Activated T-cell treated with anti-CD3 and anti-CD28 coated beads, Interleukin-2, amount 50 U/mL, for 48 hours (primary cell): ENCODE results near the gene RNF113B.

ENCODE experiments used
- DNase-seq, 2 experiments: peaks; one replicate each; pipeline ENCODE4 v3.0.0-alpha.2; 2020

RNF113B gene

DNA sequence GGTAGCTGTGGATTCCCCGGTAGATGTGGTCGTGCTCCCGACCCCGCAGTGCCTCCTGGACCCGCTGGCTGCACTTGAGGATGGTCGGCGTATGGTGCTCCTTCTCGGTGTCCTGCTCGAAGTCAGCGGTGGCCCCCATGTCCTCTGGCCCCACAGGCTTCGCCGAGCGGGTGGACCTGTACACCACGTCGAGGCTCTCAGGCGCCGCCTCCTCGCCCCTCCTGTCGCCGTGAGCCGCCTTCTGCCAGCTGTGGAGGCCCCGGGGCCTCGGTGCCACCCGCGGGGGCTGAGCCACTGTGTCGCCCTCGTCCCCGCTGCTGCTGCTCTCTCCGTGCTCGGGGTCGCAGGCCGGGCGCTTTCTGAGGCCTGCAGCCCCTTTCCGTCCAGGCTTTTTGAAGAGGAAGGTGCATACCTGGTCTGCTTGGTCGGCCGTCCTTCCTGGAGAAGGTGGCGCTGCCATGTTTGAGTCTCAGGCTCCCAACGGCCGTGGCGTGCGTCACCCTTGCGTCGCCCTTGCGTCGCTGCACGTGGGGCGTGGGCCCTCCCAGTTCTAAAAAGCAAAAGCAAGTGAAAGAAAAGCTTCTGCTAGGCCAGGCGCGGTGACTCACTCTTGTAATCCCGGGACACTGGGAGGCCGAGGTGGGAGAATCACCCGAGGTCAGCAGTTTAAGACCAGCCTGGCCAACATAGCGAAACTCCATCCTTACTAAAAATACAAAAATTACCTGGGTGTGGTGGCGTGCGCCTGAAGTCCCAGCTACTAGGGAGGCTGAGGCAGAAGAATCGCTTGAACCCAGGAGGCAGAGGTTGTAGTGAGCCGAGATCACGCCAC, at the start of gene RNF113B:
TSS of gene RNF113B (minus strand) at position 493 of the 832 bp plus-strand sequence. CDS start at position 460, 33 bp downstream.
- no peak for DNase-seq

DNA sequence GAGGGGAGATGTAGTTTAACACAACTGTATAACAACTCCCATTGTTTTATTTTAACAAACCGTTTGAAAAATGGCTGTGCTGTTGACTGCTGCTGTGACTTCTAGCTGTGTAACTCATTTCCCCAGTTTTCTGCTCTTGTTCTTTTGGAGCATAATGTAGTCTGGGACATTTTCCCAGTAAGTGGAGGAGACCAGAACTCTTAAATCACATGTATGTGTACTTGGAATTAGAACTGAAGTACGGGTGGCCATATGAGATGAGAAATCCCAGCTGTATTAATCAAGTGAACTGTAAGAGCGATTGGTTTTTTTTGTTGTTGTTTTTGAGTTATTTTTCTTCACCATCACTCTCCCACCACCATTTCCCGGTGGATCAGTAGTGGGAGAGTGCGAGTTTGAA, 49.4 kb upstream of the RNF113B start:
- DNase-seq: no peak

DNA sequence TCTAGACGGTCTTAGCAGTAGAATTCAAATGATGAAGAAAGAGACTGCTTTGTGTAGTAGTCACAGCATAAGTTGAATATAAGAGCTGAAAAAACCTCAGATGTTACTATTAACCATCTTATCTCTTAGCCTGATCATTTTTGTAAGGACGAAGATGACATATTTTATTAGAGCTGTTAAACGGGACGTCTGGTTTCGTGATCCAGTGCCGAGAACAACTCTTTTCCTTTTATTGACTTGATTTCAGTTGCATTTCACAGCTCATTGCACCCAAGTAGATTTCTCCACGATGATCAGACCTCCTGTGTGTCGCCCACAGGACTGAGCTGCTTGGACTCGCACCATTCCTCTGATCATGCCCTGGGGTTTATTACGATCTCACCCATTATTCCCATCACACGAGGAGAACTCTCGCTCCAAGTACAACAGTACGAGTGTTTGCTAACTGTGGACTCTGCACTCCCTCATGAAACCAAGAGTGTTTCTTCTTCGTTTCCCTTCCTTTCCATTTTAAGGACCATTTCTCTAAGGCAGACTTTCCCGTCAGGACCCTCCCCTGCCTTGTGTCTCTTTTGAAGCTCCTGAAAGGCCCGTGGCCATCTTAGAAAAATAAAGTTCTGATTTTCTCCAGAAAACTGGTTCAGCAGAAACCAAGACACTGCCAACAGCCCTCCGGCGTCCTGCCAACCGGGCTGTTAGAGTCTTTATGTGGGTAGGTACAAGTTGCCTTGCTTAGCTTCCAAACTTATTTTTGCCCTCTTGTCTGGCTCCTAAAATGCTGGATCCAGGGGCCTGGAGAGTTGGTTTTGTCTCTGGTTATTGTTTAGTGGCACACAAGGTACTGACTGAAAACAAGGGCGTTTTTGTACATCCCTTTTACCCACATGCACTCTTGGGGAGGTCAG, 48.2 kb upstream of the RNF113B start:
- no peak for DNase-seq

DNA sequence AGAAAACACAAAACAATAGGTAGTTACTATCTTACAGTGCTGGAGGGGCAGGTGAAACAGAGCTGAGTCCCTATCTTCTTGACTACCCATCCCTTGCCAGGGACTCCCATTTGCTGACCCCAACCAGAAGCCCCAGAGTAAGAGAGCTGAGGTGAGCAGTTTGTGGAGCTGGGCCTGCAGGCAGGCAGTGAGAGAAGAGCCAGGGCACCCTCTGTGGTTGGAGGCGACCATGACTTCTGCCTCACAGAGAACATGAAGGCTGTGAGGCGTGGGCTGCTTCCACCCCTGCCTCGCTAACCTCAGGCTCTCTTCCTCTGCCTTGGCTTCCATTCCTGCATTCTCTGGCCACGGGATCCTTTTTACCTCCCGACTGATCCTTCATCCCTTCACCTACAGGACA, 47.5 kb upstream of the RNF113B start:
- no peak for DNase-seq

DNA sequence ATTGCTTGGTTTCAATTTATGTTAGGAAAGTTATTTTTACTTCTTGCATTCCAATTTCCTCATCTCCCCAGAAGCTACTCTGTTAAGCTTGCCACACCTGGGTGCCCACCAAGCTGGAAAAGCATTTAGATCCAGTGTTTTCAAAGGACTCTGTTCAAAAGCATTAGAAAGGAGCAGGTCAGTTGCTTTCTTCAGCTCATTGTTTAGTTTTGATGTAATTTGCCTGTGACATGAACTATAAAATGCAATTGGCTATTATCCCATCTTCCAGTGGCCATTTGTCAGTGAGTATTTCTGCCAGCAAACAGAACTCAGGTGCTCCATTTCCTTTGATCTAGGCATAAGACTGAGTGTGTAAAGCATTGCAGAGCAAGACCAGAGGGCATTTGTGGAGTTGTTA, 46.7 kb upstream of the RNF113B start:
- DNase-seq: no peak

DNA sequence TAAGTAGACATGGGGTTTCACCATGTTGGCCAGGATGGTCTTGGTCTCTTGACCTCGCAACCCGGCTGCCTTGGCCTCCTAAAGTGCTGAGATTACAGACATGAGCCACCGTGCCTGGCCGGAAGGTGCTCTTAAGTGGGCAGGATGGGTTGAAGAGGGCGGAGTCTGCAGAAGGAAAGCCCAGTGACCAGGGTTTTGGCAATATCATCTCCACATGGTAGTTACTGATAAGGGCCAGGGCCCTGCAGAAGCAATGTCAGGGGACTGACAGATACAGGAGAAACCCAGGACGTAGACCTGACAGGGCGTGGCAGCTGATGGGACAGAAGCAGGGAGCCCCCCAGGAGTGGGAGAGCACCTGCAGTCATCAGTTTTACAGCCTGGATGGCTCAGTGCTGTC, 45.7 kb upstream of the RNF113B start:
- DNase-seq: no peak

DNA sequence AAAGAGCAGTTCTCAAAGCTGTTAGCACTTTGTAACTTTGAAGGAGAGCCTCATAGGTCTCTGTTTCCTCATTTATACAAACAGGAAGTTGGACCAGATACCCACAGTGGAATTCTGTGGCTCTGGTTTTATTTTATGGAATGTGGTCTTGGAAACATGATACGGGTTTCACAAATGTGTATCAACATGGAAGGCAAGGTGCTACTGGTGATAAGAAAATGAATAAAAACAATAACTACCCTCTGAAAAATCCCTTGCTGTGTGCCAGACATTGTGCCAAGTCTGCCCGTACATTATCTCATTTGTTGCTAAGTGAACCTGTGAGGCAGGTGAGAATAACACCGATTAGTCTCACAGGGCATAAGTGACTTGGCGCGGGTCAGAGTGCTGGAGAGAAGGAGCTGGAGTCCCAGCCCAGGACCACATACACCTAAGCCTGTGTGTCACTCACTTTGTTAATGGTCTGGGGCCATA, 45.0 kb upstream of the RNF113B start:
- DNase-seq: no peak

DNA sequence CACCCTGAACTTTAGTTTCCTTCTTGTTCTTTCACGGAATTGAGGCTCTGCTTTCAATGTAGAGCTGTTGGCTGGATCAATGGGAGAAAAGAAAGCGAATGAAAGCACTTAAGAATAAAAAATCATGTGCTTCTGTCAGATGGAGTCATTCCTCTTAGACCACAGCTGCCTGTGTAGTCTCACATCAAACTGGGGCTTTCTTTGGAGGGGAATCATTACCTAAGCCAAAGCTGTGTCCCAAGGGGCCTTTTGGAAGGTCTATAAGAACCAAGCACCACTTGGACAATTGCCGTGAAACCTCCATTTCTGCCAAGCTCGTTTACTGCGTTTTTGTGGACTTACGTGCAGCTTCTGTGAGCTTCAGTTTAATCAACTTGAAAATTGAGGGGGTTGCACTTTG, 44.2 kb upstream of the RNF113B start:
- DNase-seq: no peak

DNA sequence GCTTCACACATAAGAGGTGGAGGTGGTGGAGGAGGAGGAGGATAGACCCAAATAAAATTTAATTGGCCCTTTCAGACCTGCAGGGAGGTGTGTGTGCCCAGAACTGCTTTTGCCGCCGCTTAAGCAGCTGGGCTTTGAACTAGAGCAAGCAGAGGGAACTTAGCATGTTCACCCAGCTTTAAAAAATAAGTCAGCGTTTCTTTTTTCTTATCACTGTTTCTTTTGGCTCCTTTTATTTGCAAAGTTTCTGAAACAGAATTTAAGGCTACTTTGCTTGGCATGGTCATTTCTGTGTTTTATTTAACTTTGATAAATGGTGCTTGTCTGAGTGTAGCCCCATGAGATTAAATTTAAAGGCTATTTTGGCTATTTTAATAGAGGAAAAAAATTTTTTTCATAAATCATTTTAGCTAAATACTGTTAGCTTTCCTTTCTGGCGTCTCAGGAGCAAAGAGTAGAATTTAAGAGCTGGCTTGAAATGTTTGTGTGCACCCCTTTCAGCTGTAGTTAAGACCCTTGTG, 43.3 kb upstream of the RNF113B start:
- no peak for DNase-seq

DNA sequence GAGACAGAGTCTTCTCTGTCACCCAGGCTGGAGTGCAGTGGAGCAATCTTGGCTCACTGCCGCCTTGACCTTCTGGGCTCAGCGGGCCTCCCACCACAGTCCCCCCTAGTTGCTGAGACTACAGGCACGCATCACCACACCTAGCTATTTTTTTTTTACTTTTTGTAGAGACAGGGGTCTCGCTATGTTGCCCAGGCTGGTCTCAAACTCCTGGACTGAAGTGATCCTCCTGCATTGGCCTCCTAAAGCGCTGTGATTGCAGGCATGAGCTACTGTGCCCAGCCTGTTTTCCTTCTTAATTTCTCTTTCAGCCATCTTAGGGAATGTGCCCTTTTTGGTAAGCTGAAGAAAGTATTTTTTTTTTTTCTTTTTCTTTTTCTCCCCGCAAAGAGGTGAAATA, 42.6 kb upstream of the RNF113B start:
- no peak for DNase-seq

DNA sequence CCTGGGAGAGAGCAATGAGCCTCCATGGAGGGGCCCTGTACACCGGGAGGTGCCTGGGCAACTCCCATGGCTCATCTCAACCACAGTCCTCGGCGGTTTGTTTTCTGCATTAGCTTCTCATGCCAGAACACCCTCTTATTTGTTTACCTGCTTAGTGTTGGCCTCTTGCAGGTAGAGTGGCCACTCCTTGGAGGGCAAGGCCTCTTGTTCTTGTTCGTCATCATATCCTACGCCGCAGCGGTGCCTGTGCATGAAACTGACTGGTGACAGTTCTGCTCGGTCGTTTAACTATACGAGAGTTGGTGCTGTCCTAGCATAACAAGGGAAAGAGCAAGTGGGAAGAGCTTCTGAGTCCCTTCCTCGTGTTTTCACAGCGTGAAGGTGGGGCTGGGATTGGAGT, 40.5 kb upstream of the RNF113B start:
- DNase-seq: no peak

DNA sequence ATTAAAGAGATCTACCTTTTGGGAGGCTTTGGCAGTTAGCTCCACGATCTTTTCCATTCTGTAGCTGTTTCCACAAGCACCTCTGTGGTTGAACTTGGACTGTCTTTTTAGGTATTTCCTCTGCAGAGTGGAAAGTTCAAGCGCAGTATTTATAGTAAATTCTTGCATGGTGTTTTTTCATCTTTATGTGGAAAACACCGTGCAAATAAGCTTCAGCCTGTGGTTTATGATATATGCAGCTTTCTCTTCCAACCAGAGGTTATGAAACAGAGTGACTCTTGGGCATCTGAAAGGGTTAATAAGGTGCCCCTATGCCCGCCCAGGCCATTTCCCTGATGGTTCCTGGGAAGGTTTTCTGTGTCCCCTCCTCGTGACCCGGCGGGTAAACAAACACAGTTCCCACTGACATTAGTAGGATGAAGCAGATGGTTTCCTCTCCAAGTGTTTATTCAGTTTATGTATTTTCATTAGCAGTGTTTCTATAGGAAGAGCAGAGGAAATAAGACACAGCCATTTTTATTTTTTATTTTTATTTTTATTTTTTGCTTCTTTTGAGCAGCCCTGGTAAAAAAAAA, 39.7 kb upstream of the RNF113B start:
- no peak for DNase-seq

DNA sequence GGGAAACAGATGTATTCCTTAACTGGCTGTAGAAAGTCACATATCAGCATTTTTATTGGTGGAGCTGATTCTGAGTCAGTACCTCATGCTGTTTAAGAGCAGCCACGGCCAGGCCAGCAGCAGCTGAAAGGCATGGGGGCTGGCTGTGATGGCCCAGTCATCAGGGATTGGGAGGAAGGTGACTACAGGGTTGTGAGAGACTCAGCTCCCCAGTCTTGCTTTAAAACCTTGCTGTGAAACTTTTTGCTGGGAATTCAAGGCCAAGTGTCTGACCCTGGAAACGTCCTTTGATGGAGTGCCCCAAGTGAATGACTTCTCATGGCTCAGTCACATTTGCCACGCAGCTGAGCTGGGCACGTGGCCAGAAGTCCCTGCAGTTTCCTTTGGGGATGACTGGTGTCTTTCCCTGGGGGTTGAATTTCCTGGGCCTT, 39.1 kb upstream of the RNF113B start:
- no peak for DNase-seq

DNA sequence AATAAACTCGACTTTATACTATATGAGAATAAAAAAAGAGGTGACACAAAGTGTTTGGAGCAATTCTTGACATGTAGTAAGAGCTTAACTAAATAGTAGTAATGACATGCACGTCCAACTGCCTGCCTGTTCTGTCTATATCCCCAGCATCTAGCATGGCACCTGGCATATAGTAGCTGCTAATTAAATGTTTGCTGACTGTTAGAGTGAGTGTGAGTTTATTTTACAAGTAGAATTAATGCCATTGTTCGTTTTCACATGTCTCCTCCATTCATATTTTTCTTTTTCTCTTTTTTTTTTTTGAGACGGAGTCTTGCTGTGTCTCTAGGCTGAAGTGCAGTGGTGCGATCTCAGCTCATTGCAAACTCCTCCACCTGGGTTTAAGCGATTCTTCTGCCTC, 38.4 kb upstream of the RNF113B start:
- DNase-seq: no peak

DNA sequence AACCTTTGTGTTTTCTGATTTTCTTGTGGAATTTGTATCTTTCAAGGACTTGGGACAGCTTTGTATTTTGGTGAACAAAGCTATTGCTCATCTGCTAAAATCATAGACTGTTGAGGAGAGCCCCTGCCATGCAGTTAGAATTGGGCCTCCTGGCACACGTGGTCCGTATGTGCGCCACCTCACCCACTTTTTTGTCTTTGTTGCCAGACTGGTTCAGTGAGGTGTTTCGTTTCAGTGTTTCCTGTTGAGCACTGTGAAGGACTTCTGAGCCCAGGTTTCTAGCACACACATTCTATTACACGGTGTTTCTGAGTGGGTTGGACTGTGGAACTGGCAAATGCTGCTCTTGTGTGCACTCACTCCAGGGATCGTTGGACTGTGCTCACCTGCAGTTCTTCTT, 37.6 kb upstream of the RNF113B start:
- DNase-seq: no peak

DNA sequence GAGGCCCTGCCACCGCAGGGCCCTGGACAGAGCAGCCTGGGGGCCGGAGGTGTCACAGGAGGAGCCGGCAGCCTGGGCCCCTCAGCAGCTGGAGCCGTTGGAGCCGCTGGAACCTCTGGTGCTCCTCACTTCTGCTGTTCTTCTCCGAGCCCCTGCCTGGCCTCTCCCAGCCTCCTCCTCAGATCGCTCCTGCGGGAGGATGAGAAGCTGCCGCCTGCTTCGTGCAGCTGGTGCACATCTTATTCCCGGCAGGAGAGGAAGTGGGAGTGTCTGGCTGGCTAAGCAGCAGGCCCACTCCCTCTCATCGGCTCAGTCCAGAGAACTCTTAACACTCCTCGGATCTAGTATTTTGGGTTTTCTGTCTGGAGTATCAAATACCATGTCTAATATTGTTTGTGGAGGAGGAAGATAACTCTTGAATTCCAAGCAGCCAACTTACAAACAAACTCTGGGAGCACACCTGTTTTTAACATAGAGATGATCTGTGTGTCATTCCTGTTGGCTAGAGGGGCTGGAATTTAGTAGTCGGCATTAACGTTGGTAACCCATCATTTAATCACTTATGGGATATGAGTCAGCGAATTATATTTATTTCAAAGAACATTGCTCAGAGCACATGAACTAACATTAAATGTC, 37.1 kb upstream of the RNF113B start:
- DNase-seq: no peak

DNA sequence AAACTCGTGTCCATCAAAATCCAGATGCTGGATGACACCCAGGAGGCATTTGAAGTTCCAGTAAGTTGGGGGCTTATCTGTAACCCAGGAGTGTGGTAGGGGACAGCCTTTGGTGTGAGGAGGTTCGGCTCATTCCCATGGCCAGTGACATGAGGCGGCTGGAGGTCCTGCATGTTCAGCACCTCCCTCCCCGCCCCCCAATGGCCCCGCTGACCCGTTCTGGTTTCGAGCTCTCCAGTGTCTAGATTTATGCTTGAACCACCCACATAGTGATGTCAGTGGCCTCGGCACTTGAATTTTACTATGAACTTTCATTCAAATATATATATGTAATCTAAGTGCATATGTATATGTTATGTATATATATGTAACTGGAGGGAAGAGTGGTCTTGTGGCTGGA, 36.3 kb upstream of the RNF113B start:
- DNase-seq: no peak

DNA sequence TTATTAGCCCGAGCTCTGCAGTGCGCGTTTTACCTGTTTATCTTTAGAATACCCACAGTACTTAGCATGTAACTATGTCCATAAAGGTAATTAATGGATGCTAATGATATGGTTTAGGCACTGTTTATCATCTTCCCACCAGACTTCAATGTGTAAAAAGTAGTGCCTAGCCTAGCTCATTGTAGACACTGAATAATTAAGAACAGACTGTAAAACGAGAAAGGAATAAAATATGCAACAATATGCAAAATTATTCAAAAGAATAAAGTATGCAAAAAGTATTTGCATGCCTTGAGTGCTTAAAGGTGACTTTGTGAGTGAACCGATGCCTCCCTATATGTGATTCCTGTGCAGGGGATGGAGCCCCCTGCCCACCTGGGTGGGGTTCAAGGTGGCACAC, 35.7 kb upstream of the RNF113B start:
- no peak for DNase-seq

DNA sequence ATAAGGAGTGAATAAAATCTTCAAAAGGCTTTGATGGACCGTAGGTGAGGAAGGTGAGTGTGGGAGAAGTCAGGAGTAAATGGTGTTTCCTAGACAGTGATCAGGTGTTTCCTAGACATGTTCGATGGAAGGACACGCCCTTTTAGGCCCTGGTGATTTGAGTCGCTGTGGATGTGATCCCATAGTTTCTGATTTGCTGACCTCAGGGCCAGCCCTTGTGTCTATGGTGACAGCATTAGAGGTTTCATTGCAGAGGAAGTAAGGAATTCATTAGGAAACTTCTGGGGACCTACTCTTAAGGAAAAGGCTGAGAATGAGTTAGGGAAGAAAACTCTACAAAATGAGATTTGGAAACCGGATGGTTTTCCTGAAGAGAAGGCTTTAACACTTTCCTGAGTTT, 31.5 kb upstream of the RNF113B start:
- DNase-seq: no peak

DNA sequence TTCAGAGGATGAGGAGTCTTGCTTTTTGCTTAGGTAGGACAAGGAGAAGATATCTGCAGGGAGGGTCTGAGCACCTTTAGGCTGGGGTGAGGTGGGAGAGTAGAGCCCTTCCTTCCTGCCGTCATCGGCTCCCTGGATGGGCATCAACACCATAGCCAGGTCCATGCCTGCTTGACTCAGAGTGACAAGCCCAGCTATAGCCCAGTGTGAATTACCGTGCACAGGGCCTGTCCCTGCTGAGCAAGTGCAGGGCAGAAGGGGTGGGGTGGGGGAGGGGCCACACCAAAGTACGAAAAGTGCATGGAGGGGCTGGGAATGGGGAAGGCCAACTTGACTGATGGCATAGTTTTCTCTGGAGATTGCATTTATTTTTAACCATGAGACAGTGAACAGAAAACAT, 30.3 kb upstream of the RNF113B start:
- no peak for DNase-seq

DNA sequence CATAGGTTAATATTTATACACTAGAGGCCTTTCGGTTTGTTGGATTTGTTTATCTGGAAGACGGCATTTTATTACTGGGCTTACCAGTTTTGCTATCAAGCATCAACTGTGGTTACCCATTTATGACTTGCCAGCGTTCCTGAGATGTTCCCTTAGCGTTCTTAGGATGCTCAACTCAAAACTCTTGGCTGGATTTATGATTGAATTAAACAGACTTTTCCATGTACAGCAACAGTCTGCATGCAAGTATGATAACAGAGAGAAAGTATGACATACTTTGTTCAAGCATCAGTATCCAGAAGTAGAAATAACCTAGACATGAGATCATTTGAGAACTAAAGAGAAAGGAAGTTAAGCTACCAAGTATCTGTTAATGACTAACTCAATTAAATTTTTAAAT, 29.9 kb upstream of the RNF113B start:
- no peak for DNase-seq

DNA sequence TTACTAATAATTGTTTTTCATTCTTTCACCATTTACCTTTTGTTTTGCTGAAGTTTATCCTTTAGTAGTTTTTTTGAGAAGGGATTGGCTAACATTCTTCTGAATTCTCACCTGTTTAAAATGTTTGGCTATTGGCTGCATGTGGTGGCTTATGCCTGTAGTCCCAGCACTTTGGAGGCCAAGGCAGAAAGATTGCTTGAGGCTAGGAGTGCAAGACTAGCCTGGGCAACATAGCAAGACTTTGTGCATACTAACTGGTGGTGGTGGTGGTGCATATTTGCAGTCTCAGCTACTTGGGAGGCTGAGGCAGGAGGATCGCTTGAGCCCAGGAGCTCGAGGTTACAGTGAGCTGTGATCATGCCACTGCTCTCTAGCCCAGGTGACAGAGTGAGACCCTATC, 27.5 kb upstream of the RNF113B start:
- no peak for DNase-seq
